Ecto neural progenitor cell (in vitro differentiated cells): ENCODE measurements around the gene HPN.
A peak's percentile ranks its signal among the peaks of the same experiment; 100 is the strongest.
"Not testable (repeated sequence)": the region's sequence is repeated elsewhere in the genome, so short reads cannot be mapped to it uniquely, and the experiment has no call there.

Experiments
- DNase-seq: peaks from one replicate; pipeline ENCODE4 v3.0.0-alpha.2; 2018; ENCODE audit warnings: low spot score

The HPN gene

GRCh38 chr19:35084509-35084762 is 42.9 kb downstream of the HPN start:
- DNase-seq, result no peak

- DNase-seq, result no peak
Measured at GRCh38 chr19:35085947-35086346, 44.4 kb downstream of the HPN start.

- DNase-seq, result no peak
Measured at GRCh38 chr19:35086455-35086854, 44.9 kb downstream of the HPN start.

GRCh38 chr19:35087393-35087792 is 45.9 kb downstream of the HPN start:
- DNase-seq, result no peak

- no peak for DNase-seq
Measured at GRCh38 chr19:35088131-35088913, 46.8 kb downstream of the HPN start.

GRCh38 chr19:35089554-35089953 is 48.0 kb downstream of the HPN start:
- no peak for DNase-seq

- DNase-seq, result no peak
Measured at GRCh38 chr19:35090160-35090505, 48.6 kb downstream of the HPN start.

- peak; percentile 68 for DNase-seq
Measured at GRCh38 chr19:35090506-35091214, 49.1 kb downstream of the HPN start.

- no peak for DNase-seq
Measured at GRCh38 chr19:35093430-35093829, 51.9 kb downstream of the HPN start.

- no peak for DNase-seq
Measured at GRCh38 chr19:35093941-35094647, 52.6 kb downstream of the HPN start.

- DNase-seq, result no peak
Measured at GRCh38 chr19:35094656-35095055, 53.1 kb downstream of the HPN start.

- no peak for DNase-seq
Measured at GRCh38 chr19:35095667-35096368, 54.3 kb downstream of the HPN start.

GRCh38 chr19:35098413-35099049 is 57.0 kb downstream of the HPN start:
- DNase-seq, result no peak

- DNase-seq, result no peak
Measured at GRCh38 chr19:35099155-35099896, 57.8 kb downstream of the HPN start.

- no peak for DNase-seq
Measured at GRCh38 chr19:35099897-35100275, 58.4 kb downstream of the HPN start.

- DNase-seq, result no peak
Measured at GRCh38 chr19:35100588-35101533, 59.3 kb downstream of the HPN start.

- DNase-seq, result not testable (repeated sequence)
Measured at GRCh38 chr19:35101949-35102348, 60.4 kb downstream of the HPN start.

- not testable (repeated sequence) for DNase-seq
Measured at GRCh38 chr19:35103614-35104013, 62.1 kb downstream of the HPN start.

- no peak for DNase-seq
Measured at GRCh38 chr19:35104361-35104760, 62.8 kb downstream of the HPN start.

GRCh38 chr19:35105047-35105410 is 63.5 kb downstream of the HPN start:
- no peak for DNase-seq
